LoVo (cell line): ENCODE results near the gene DNLZ.

Source experiments
- DNase-seq: peaks from one replicate; pipeline ENCODE4 v3.0.0-alpha.2; 2016; ENCODE audit warnings: low spot score

Gene DNLZ

GRCh38 chr9:136395345-136396218 is 32.0 kb upstream of the DNLZ start:
- DNase-seq, result no peak

GRCh38 chr9:136395020-136395340 is 31.4 kb upstream of the DNLZ start:
- no peak for DNase-seq

- DNase-seq, result no peak
Measured at GRCh38 chr9:136394312-136395019, 30.9 kb upstream of the DNLZ start.

GRCh38 chr9:136393531-136393930 is 30.0 kb upstream of the DNLZ start:
- DNase-seq, result no peak

GRCh38 chr9:136392538-136393449 is 29.2 kb upstream of the DNLZ start:
- no peak for DNase-seq

GRCh38 chr9:136391737-136392537 is 28.4 kb upstream of the DNLZ start:
- no peak for DNase-seq

- DNase-seq, result no peak
Measured at GRCh38 chr9:136389396-136389795, 25.9 kb upstream of the DNLZ start.

GRCh38 chr9:136387217-136387616 is 23.7 kb upstream of the DNLZ start:
- DNase-seq, result no peak

GRCh38 chr9:136386018-136386417 is 22.5 kb upstream of the DNLZ start:
- no peak for DNase-seq

GRCh38 chr9:136385015-136385414 is 21.5 kb upstream of the DNLZ start:
- DNase-seq, result no peak

- DNase-seq, result no peak
Measured at GRCh38 chr9:136383436-136383835, 19.9 kb upstream of the DNLZ start.

GRCh38 chr9:136381966-136382513 is 18.5 kb upstream of the DNLZ start:
- no peak for DNase-seq

- no peak for DNase-seq
Measured at GRCh38 chr9:136381311-136381710, 17.8 kb upstream of the DNLZ start.

- DNase-seq, result no peak
Measured at GRCh38 chr9:136380381-136380780, 16.8 kb upstream of the DNLZ start.

- DNase-seq, result no peak
Measured at GRCh38 chr9:136379891-136380290, 16.3 kb upstream of the DNLZ start.

- no peak for DNase-seq
Measured at GRCh38 chr9:136379401-136379800, 15.9 kb upstream of the DNLZ start.

GRCh38 chr9:136379003-136379287 is 15.4 kb upstream of the DNLZ start:
- no peak for DNase-seq

- no peak for DNase-seq
Measured at GRCh38 chr9:136378170-136379002, 14.8 kb upstream of the DNLZ start.

- no peak for DNase-seq
Measured at GRCh38 chr9:136377341-136378169, 14.0 kb upstream of the DNLZ start.

GRCh38 chr9:136376457-136376856 is 12.9 kb upstream of the DNLZ start:
- no peak for DNase-seq
